Stimulated activated CD8-positive, alpha-beta memory T cell treated with anti-CD3 and anti-CD28 coated beads, Interleukin-4, amount 100 ng/mL, for 48 hours (primary cell): ENCODE results near the gene CDC42BPB.

ENCODE experiments used
- DNase-seq: peaks from one replicate; pipeline ENCODE4 v3.0.0-alpha.2; 2020

CDC42BPB gene

DNA sequence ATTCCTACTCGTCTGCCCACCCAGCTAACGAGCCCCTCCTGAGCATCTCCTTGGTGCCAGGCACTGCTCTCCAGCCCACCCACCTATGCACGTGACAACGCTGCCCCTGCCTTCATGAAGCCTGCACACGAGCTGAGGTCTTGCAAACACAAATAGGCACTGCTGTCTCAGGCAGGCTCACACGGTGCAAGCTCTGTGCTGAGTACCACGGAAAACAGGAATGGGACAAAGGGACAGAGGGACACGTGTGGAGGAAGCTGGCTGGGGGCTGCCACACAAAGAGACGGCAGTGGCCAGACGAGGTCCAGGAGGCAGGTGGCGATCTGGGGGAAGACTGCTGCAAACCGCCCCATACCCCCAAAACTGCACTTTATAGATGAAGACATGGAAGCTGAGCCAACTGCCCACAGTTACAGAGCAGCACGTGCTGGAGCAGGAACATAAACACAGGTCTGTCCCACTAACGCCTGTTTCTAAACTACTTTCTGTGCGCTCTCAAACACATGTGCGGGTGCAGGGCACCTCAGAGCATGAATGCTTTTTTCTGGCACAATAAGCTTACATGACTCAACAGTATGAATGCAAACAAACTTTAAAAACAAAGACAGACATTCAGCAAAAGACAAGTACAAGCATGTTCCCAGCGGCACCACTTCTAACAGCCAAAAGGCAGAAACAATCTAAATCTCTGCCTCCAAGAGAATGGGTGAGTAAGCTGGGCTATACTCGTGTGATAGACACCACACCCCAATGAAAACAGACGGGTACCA is 70.4 kb downstream of the CDC42BPB start:
- no peak for DNase-seq

DNA sequence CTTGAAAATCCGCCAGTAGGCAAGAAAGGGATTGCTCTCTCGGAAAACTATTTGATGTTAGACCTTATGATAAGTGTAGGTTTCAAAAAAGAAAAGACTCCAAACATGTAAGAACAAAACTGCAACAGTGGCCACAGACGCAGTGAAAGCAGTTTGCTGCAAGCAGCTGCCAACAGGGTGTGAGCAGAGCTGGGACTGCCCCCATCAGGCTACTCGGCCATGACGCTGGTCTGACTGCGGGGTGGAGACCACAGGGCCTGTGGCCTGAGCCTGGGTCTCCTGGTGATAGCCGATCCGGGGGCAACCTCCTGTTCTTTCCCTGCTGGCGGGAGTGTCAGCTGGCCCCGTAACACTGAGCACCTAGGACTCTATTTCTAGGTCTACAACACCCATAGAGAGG is 71.7 kb downstream of the CDC42BPB start:
- DNase-seq = no peak

- DNase-seq = no peak
Observed at GRCh38 chr14:102984336-102985102, 72.8 kb downstream of the CDC42BPB start.

DNA sequence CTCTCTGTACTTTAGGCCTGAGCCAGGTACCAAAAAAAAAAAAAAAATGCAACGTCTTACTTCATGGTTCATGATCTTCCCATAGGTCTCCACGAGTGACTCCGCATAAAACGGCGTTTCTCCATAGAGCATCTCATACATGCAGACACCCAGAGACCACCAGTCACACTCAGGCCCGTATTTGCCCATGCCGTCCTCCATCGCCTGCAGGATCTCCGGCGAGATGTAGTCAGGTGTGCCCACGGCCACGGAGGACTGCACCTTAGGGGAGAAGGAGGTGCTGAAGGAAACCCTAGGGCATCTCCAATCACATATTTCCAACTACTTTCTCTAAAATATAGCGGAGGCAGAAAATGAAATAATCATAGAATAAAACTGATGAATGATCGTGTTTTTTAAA is 73.9 kb downstream of the CDC42BPB start:
- no peak for DNase-seq

DNA sequence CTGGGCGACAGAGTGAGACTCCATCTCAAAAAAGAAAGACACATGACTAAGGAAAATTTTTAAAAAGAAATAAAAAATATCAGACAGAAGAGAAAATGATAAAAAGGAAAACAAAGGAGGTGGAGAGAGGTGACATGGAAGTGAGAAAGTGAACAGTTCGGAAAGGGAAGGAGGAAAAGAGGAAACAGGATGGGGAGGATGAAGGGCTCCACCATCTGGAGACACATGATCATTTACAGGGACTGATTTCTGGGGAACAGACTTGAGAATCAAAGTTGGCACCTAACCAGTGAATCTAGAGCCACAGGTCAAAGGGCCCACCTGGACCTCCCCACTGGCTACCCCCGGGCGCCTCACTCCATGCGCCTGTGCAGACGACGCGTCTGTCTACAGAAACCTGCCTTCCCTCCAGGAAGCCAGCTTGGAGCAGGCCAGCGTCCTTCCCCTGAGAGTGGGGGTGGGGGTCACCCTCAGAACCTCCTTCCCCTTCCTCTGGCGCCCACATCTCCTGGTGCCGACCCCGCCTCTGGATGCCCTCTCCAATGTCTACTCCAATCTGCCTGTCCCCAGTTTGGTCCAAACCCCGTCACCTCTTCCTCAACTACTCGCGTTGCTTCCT is 74.4 kb downstream of the CDC42BPB start:
- no peak for DNase-seq

- DNase-seq = no peak
Observed at GRCh38 chr14:102980409-102980810, 76.9 kb downstream of the CDC42BPB start.

DNA sequence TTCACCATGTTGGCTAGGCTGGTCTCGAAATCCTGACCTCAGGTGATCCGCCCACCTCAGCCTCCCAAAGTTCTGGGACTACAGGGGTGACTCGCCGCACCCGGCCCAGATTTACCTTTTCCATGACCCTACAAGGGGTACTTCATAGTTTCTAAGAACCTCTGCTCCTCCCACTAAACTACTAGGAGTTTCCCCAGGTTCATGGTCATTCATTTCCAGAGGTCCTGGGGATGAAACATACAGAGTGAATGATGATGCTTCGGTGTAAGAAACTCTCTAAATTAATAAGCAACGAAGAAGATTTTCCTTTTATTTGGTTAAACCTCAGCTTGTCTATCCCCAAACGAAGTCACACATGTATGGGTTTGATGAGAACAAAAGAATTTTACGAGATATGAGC is 77.9 kb downstream of the CDC42BPB start:
- peak; percentile 54 for DNase-seq

- no peak for DNase-seq
Observed at GRCh38 chr14:102977475-102977874, 79.9 kb downstream of the CDC42BPB start.

DNA sequence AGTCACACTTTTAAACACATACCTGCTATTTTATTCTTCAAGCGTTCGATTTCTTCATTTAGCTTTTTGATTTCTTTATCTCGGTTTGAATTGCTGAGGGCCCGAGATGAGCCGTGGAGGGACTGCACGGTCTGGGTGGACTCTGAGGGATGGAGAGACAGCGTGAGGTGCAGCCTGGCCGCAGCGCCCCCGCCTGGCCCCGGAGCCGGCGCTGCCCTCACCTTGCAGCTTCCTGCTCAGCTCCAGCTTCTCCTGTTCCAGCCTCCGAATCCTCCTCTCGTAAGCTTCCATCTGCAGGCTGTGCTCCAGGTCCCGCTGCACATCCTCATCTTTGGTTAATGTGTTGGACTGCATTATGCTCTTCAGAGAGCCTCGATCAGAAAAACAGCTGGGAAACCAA is 81.7 kb downstream of the CDC42BPB start:
- DNase-seq = no peak

GRCh38 chr14:102973706-102974285 is 83.6 kb downstream of the CDC42BPB start:
- no peak for DNase-seq

GRCh38 chr14:102971836-102972606 is 85.3 kb downstream of the CDC42BPB start:
- no peak for DNase-seq

DNA sequence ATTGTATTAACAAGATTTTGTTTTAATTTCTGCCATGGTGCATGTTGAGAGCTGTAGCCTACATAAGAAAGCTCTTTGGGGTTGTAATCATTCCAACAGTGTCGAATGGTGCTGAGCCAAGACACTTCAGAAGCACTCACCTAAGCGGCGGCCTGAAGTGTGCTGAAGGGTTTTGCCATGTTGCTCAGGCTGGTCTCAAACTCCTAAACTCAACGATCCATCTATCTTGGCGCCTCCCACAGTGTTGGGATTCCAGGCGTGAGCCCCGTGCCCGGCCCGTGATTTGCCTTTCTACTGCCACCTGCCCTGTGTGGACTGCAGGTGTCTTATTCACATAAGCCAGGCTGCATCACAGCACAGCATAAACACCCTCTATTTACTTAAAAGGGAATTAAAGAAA is 86.0 kb downstream of the CDC42BPB start:
- no peak for DNase-seq

DNA sequence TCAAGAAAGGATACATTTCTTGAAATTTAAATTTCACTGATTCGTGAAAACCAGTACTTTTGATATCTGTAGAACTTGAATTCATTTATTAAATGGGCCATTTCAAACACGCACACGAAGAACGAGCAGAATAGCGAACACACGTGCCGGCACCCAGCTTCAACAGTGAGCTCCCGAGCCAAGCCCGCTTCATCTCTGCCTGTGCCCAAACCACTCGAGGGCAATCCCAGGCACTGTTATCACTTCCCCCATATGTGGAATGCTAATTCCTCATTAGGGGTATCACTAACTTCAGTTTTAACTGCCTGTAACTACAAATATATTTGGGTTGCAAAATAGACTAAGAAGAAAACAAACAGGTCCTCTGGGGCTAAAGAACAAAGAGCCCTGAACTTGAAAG is 86.9 kb downstream of the CDC42BPB start:
- DNase-seq = no peak

DNA sequence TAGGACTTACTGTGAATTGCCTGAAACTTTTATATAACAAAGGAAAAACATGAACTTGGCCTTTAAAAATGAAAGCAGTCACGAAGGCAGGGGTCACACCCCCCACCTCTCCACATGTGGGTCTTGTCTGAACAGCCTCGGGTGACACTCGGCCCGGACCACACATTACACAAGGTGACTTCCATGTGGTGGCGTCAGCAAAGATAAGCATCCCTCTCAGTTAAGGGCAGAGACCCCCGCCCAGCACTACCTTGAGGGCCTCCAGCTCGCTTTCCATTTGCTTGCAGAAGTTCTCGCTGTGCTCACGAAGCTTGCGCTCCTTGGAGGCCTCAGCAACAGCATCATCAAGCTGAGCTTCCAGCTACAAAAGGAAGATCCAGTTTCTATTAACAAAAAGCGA is 87.4 kb downstream of the CDC42BPB start:
- no peak for DNase-seq

GRCh38 chr14:102969060-102969791 is 88.1 kb downstream of the CDC42BPB start:
- no peak for DNase-seq

- DNase-seq = no peak
Observed at GRCh38 chr14:102968306-102968705, 89.0 kb downstream of the CDC42BPB start.

DNA sequence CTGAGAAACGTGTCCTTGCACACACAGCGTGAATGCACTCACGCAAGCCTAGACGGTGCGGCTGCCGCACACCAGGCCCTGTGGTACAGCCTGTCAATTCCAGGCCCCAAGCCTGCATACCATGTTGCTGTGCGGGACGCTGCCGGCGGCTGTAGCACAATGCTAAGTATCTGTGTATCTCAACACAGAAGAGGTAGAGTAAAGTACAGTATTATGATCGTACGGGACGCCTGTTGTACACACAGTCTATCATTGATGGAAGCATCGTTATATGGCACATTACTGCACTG is 89.9 kb downstream of the CDC42BPB start:
- no peak for DNase-seq

GRCh38 chr14:102966681-102967505 is 90.5 kb downstream of the CDC42BPB start:
- no peak for DNase-seq

DNA sequence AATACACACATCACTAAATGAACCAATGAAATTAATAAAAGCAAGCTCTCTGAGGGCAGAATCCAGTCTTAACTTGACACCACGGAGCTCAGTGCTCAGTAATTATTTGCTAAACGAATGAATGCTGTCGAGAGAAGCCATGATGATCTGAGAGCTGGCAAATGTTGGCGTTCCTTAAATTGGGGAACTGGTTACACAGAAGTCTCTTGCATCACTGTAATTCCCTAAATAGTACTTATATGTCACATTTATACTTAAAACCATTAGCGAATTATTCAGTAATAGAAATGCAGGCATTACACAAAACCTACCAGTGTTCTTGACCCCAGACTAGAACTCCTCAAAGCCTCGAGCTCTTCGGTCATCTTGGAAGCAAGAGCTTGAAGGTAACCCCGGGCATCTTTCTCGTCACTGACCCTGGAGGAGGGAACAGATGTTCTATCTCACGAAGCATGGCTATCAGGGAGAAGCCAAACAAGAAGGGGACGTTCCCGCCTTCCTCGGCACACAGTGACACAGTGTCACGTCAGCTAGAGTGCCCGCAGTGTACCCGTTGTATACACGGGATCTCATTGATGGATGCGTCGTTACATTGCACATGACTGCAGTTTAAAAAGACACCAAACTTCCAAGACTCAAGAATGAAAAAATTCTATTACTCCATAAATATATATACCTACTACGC is 91.2 kb downstream of the CDC42BPB start:
- DNase-seq = no peak

DNA sequence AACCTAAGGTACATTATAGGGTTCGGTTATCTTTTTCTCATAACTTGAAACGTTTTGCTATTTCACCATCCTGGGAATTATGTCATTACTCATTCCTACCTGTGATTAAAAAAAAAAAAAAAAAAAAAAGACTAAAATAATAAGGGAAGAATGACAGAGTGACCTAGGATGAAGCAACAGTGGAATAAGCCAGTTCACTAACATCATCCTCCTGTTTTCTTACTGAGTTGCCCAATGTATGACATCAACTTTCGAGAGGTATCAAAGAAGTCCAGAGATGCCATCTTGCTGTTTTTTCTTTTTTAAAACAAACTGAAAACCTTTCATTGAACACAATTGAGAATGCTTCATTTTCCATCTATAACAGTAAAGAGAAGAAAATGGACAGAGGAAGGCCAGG is 92.1 kb downstream of the CDC42BPB start:
- no peak for DNase-seq
